Immature natural killer cell (primary cell): ENCODE results near the gene FA2H. TPM values are rescaled to one million over a fixed set of nuclear protein-coding genes. Genes with fewer than 3 reads are reported as not detected.

Source experiments
- DNase-seq, 3 donors: peaks; one replicate each; pipeline ENCODE4 v3.0.0; 2022; ENCODE audit warnings: mixed read lengths in 1 of 3
- H3K27ac Mint-ChIP-seq, 6 donors: one replicate each; pipeline ENCODE4 v1.8.0; 2020; ENCODE audit warnings: mixed read lengths in 6 of 6, mild to moderate bottlenecking in 5 of 6, inconsistent platforms in 4 of 6, moderate library complexity in 3 of 6
- H3K27me3 Mint-ChIP-seq, 3 donors: one replicate each; pipeline ENCODE4 v1.8.0; 2020 to 2021; ENCODE audit warnings: low read depth in 3 of 3, mild to moderate bottlenecking in 3 of 3, mixed read lengths in 3 of 3, moderate library complexity in 3 of 3, inconsistent platforms in 1 of 3
- H3K36me3 Mint-ChIP-seq, 3 donors: one replicate each; pipeline ENCODE4 v1.8.0; 2020; ENCODE audit warnings: mixed read lengths in 3 of 3, inconsistent platforms in 2 of 3, mild to moderate bottlenecking in 2 of 3
- H3K4me1 Mint-ChIP-seq, 2 donors: one replicate each; pipeline ENCODE4 v1.8.0; 2020; ENCODE audit warnings: inconsistent platforms in 2 of 2, mild to moderate bottlenecking in 2 of 2, mixed read lengths in 2 of 2, moderate library complexity in 1 of 2
- H3K4me3 Mint-ChIP-seq, 5 donors: one replicate each; pipeline ENCODE4 v1.8.0; 2020; ENCODE audit warnings: mild to moderate bottlenecking in 5 of 5, mixed read lengths in 5 of 5, inconsistent platforms in 3 of 5, moderate library complexity in 3 of 5
- H3K9me3 Mint-ChIP-seq, 6 donors: one replicate each; pipeline ENCODE4 v1.8.0; 2020; ENCODE audit warnings: mild to moderate bottlenecking in 6 of 6, mixed read lengths in 6 of 6, inconsistent platforms in 4 of 6, moderate library complexity in 3 of 6
- polyA plus RNA-seq, 3 donors: library from polyadenylated mRNA; unstranded; fragments of 300-500 nt; fragmentation: Illumina TruSeq; gene quantifications; one replicate each; pipeline ENCODE4 v1.2.3, GENCODE V29; 2021

Gene FA2H
- polyA plus RNA-seq, 3 donors from 2014 or later, result not detected

GRCh38 chr16:74745109-74745615, 29.5 kb downstream of the FA2H start:
- H3K4me1 Mint-ChIP-seq, result no peaks in the 10 kb centered on the region
- H3K36me3 Mint-ChIP-seq, result no peaks in the 10 kb centered on the region
- no peak overlapping the region for H3K4me3 Mint-ChIP-seq
- no peak overlapping the region for H3K27ac Mint-ChIP-seq
- DNase-seq, result no peak
- no peaks in the 10 kb centered on the region for H3K9me3 Mint-ChIP-seq
- peaks cover 0 to 1% (median 0%) of the 10 kb centered on the region in 3 donors for H3K27me3 Mint-ChIP-seq

DNA sequence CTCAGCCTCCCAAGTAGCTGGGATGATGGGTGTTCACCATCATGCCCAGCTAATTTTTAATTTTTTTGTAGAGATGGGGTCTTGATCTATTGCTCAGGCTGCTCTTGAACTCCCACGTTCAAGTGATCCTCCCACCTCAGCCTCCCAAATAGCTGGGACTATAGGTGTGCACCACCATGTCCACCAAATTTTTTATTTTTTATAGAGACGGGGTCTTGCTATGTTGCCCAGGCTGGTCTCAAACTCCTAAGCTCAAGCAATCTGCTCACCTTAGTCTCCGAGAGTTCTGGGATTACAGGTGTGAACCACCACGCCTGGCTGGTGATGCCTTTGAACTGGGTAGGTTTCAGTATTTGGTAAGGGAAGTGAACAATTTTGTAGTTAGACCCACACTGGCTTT, 30.1 kb downstream of the FA2H start:
- no peaks in the 10 kb centered on the region for H3K4me1 Mint-ChIP-seq
- no peaks in the 10 kb centered on the region for H3K9me3 Mint-ChIP-seq
- no peak for DNase-seq
- no peak overlapping the region for H3K4me3 Mint-ChIP-seq
- H3K36me3 Mint-ChIP-seq, result no peaks in the 10 kb centered on the region
- H3K27ac Mint-ChIP-seq, result no peak overlapping the region
- peaks cover 0 to 4% (median 0%) of the 10 kb centered on the region in 3 donors for H3K27me3 Mint-ChIP-seq

GRCh38 chr16:74743668-74744299, 30.8 kb downstream of the FA2H start:
- Mint-ChIP-seq H3K4me1 (no peaks in the 10 kb centered on the region), H3K27me3 (peaks cover 0 to 4% (median 0%) of the 10 kb centered on the region in 3 donors), H3K27ac (no peak overlapping the region), H3K36me3 (no peaks in the 10 kb centered on the region), H3K4me3 (no peak overlapping the region), H3K9me3 (no peaks in the 10 kb centered on the region)
- DNase-seq, result no peak

DNA sequence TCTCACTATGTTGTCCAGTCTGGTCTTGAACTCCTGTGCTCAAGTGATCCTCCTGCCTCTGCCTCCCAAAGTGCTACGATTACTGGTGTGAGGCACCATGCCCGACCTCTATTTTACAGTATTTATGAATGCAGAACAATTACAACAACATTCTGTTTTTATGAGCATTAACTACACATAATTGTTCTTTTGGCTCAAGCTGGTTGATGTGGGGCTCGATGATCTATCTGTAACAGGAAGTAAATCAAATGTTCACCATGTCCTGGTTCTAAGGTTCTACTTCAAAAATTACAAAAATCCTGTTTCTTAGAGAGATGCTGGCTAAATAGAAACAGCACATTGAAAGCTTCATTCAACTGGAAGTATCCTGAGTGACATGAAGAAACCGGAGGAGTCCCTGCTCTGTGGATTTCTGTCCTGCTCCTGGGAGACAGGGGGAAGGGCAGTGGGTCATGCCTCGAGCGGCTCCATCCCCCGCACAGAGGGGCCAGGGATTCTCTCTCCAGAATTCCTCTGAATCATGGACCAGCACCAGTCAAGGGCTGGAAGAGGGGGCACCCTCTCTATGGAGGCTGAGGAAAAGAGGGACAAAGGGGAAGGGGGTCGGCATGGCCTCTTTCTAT, 31.5 kb downstream of the FA2H start:
- Mint-ChIP-seq H3K36me3 (no peaks in the 10 kb centered on the region), H3K9me3 (no peaks in the 10 kb centered on the region)

GRCh38 chr16:74742051-74742481, 32.6 kb downstream of the FA2H start:
- DNase-seq, result no peak
- H3K4me1 Mint-ChIP-seq, result no peaks in the 10 kb centered on the region
- H3K4me3 Mint-ChIP-seq, result no peak overlapping the region
- no peak overlapping the region for H3K27ac Mint-ChIP-seq
- no peaks in the 10 kb centered on the region for H3K9me3 Mint-ChIP-seq
- peaks cover 0 to 4% (median 0%) of the 10 kb centered on the region in 3 donors for H3K27me3 Mint-ChIP-seq
- H3K36me3 Mint-ChIP-seq, result no peaks in the 10 kb centered on the region

More for the DNA sequence above, 31.5 kb downstream of the FA2H start:
- no peaks in the 10 kb centered on the region for H3K4me1 Mint-ChIP-seq
- H3K27me3 Mint-ChIP-seq, result peaks cover 0 to 4% (median 0%) of the 10 kb centered on the region in 3 donors
- no peak overlapping the region for H3K27ac Mint-ChIP-seq
- H3K4me3 Mint-ChIP-seq, result no peak overlapping the region
- DNase-seq, result no peak

GRCh38 chr16:74740795-74741304, 33.8 kb downstream of the FA2H start:
- Mint-ChIP-seq H3K9me3 (no peaks in the 10 kb centered on the region), H3K36me3 (no peaks in the 10 kb centered on the region), H3K27me3 (peaks cover 0 to 4% (median 0%) of the 10 kb centered on the region in 3 donors), H3K4me1 (no peaks in the 10 kb centered on the region), H3K4me3 (no peak overlapping the region), H3K27ac (no peak overlapping the region)
- no peak for DNase-seq

GRCh38 chr16:74739275-74739674, 35.3 kb downstream of the FA2H start:
- Mint-ChIP-seq H3K4me3 (no peak overlapping the region), H3K27ac (no peak overlapping the region), H3K4me1 (no peaks in the 10 kb centered on the region), H3K27me3 (peaks cover 0 to 3% (median 0%) of the 10 kb centered on the region in 3 donors), H3K9me3 (no peaks in the 10 kb centered on the region), H3K36me3 (no peaks in the 10 kb centered on the region)
- no peak for DNase-seq

- Mint-ChIP-seq H3K27me3 (peaks cover 0 to 3% (median 0%) of the 10 kb centered on the region in 3 donors), H3K36me3 (no peaks in the 10 kb centered on the region), H3K27ac (no peak overlapping the region), H3K9me3 (no peaks in the 10 kb centered on the region), H3K4me3 (no peak overlapping the region), H3K4me1 (no peaks in the 10 kb centered on the region)
- no peak for DNase-seq
These were observed 35.8 kb downstream of the FA2H start for GRCh38 chr16:74738816-74739215.

GRCh38 chr16:74738113-74738541, 36.5 kb downstream of the FA2H start:
- H3K27ac Mint-ChIP-seq, result no peak overlapping the region
- no peak overlapping the region for H3K4me3 Mint-ChIP-seq
- H3K9me3 Mint-ChIP-seq, result no peaks in the 10 kb centered on the region
- no peaks in the 10 kb centered on the region for H3K36me3 Mint-ChIP-seq
- H3K4me1 Mint-ChIP-seq, result no peaks in the 10 kb centered on the region
- no peak for DNase-seq
- peaks cover 0 to 3% (median 2%) of the 10 kb centered on the region in 3 donors for H3K27me3 Mint-ChIP-seq

DNA sequence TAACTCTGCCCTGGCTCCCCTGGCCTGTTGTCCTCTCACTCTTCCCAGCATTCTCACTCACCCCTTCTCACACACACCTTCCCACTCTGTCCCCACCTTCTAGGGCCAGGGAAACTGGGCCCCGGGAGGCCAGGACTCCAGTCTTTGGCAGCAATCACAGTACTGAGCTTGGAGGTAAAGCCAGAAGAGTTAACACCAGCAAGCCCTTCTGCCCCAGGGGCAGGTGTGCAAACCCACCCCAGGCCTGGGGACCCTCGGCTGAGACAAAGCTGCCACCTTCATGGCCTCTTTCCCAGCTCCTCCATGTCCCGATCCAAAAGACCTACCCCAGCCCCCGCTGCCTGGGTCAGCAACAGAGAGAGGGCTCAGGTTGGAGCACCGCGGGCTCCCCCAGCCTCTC, 37.1 kb downstream of the FA2H start:
- peaks cover 0 to 3% (median 2%) of the 10 kb centered on the region in 3 donors for H3K27me3 Mint-ChIP-seq
- no peak overlapping the region for H3K4me3 Mint-ChIP-seq
- no peak overlapping the region for H3K27ac Mint-ChIP-seq
- H3K4me1 Mint-ChIP-seq, result no peaks in the 10 kb centered on the region
- H3K9me3 Mint-ChIP-seq, result no peaks in the 10 kb centered on the region
- no peak for DNase-seq
- H3K36me3 Mint-ChIP-seq, result no peaks in the 10 kb centered on the region

DNA sequence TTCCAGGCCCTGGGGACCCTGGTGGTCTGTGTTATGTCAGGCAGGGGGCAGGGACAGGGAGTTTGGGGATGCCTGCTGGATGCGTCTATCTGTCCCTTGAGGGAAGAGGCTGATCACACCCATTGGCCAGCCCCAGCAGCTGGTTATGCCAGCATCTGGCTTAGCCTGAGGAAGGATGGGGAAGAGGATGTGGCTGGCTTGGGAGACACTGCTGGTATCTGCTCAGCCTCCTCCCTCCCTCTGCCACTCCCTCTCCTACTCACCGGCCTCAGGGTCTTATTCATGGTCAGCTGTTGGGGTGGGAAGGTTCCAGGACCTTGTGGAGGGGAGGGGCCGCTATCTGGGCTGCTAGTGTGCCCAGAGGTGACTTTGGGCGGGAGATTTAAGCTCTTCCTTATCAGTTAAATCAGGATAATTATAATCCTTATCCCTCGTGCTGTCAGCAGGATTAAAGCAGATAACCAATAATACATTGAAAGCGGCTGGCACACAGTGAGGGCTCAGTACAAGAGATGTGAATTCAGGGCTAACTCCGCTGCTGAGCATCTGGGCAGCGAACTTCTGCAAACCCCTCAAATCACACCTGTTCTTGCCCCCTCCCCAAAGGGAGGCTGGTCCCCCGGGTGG, 38.0 kb downstream of the FA2H start:
- peaks cover 2 to 3% (median 2%) of the 10 kb centered on the region in 3 donors for H3K27me3 Mint-ChIP-seq
- H3K4me1 Mint-ChIP-seq, result no peaks in the 10 kb centered on the region
- DNase-seq, result no peak
- no peaks in the 10 kb centered on the region for H3K9me3 Mint-ChIP-seq
- H3K27ac Mint-ChIP-seq, result no peak overlapping the region
- H3K36me3 Mint-ChIP-seq, result no peaks in the 10 kb centered on the region
- no peak overlapping the region for H3K4me3 Mint-ChIP-seq

DNA sequence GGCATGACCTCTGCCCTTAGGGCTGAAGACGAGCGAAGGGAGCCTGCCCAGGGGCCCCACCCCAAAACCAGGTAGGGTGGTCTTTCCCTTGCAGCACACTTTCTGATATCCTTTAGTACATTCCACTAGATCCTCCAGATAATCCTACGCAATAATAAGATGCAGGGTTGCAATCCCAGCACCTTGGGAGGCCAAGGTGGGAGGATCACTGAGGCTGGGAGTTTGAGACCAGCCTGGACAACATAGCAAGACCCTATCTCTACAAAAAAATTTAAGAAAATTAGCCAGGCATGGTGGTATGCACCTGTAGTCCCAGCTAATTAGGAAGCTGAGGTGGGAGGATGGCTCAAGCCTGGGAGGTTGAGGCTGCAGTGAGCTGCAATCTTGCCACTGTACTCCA, 39.1 kb downstream of the FA2H start:
- DNase-seq, result no peak
- peaks cover 0 to 2% of the 10 kb centered on the region in 2 donors for H3K4me1 Mint-ChIP-seq
- H3K4me3 Mint-ChIP-seq, result no peak overlapping the region
- H3K27ac Mint-ChIP-seq, result no peak overlapping the region
- peaks cover 2 to 3% (median 2%) of the 10 kb centered on the region in 3 donors for H3K27me3 Mint-ChIP-seq
- no peaks in the 10 kb centered on the region for H3K36me3 Mint-ChIP-seq
- no peaks in the 10 kb centered on the region for H3K9me3 Mint-ChIP-seq

DNA sequence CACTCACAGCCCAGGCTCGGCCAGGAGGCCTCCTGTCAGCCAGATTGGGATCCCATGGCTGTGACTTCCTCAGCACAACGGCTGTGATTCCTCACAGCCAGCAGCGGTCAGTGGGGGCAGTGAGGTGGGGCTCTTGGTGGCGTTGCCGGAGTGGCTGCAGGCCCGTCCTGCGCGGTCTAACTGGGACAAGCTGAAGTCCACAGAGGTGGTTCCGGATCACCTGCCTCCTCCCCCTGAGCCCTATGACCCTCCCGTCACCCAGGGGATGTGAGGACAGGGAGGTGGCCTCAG, 39.5 kb downstream of the FA2H start:
- Mint-ChIP-seq H3K36me3 (no peaks in the 10 kb centered on the region), H3K4me3 (no peak overlapping the region), H3K9me3 (no peaks in the 10 kb centered on the region), H3K27me3 (peaks cover 2 to 3% (median 2%) of the 10 kb centered on the region in 3 donors), H3K4me1 (peaks cover 3 to 7% of the 10 kb centered on the region in 2 donors), H3K27ac (no peak overlapping the region)
- no peak for DNase-seq
